Glutamatergic neuron (in vitro differentiated cells): ENCODE data around the gene OR2M5. TPM values are rescaled to one million over a fixed set of nuclear protein-coding genes. Genes with fewer than 3 reads are reported as not detected.

Source experiments
- DNase-seq: peaks from one replicate; pipeline ENCODE4 v3.0.0; 2022
- H3K27ac Mint-ChIP-seq: one replicate; pipeline ENCODE4 v1.8.0; 2020; ENCODE audit warnings: mild to moderate bottlenecking, mixed read lengths, inconsistent platforms; ENCODE audit not compliant: unreplicated experiment
- H3K27me3 Mint-ChIP-seq: one replicate; pipeline ENCODE4 v1.8.0; 2020; ENCODE audit warnings: mild to moderate bottlenecking, moderate library complexity, mixed read lengths, inconsistent platforms; ENCODE audit not compliant: unreplicated experiment
- H3K36me3 Mint-ChIP-seq: one replicate; pipeline ENCODE4 v1.8.0; 2020; ENCODE audit warnings: mild to moderate bottlenecking, mixed read lengths, inconsistent platforms; ENCODE audit not compliant: unreplicated experiment
- H3K4me1 Mint-ChIP-seq: one replicate; pipeline ENCODE4 v1.8.0; 2020; ENCODE audit warnings: mild to moderate bottlenecking, low read depth, mixed read lengths, inconsistent platforms; ENCODE audit not compliant: unreplicated experiment
- H3K4me3 Mint-ChIP-seq: one replicate; pipeline ENCODE4 v1.8.0; 2020; ENCODE audit warnings: mild to moderate bottlenecking, mixed read lengths, inconsistent platforms; ENCODE audit not compliant: unreplicated experiment
- H3K9me3 Mint-ChIP-seq: one replicate; pipeline ENCODE4 v1.8.0; 2020; ENCODE audit warnings: mild to moderate bottlenecking, moderate library complexity, mixed read lengths, inconsistent platforms; ENCODE audit not compliant: unreplicated experiment
- CTCF ChIP-seq: fragments of 200-600 bp; sonication (generic); IDR thresholded peaks from one replicate; pipeline ENCODE4 v1.5.0; 2021; ENCODE audit not compliant: partially characterized antibody, unreplicated experiment
- total RNA-seq: library from RNA; stranded (reverse); fragmentation: NEBNext Ultra II Directional; extraction: Animal tissue kit (Norgen Biotek cat#: 25700); gene quantifications from one replicate; pipeline ENCODE4 v1.2.1, GENCODE V29; 2021; ENCODE audit not compliant: unreplicated experiment

OR2M5 gene
- total RNA-seq, 1 donor from 2014 or later = not detected

- Mint-ChIP-seq H3K4me1 (no peaks in the 10 kb centered on the region), H3K27me3 (peaks cover 3% of the 10 kb centered on the region), H3K4me3 (no peak overlapping the region), H3K36me3 (peaks cover 9% of the 10 kb centered on the region), H3K9me3 (peaks cover 11% of the 10 kb centered on the region), H3K27ac (no peak overlapping the region)
- DNase-seq = no peak
- no peak for TF ChIP-seq CTCF
Measured at GRCh38 chr1:248183996-248184395, 39.0 kb downstream of the OR2M5 start.

GRCh38 chr1:248187363-248187762 is 42.4 kb downstream of the OR2M5 start:
- H3K9me3 Mint-ChIP-seq = peaks cover 26% of the 10 kb centered on the region
- no peak overlapping the region for H3K27ac Mint-ChIP-seq
- no peak overlapping the region for H3K4me3 Mint-ChIP-seq
- peaks cover 4% of the 10 kb centered on the region for H3K36me3 Mint-ChIP-seq
- no peak for DNase-seq
- TF ChIP-seq CTCF = no peak
- H3K4me1 Mint-ChIP-seq = no peaks in the 10 kb centered on the region
- H3K27me3 Mint-ChIP-seq = peaks cover 3% of the 10 kb centered on the region

- Mint-ChIP-seq H3K36me3 (peaks cover 4% of the 10 kb centered on the region), H3K27me3 (peaks cover 3% of the 10 kb centered on the region), H3K4me1 (no peaks in the 10 kb centered on the region), H3K27ac (no peak overlapping the region), H3K9me3 (peaks cover 29% of the 10 kb centered on the region), H3K4me3 (no peak overlapping the region)
- no peak for DNase-seq
- no peak for TF ChIP-seq CTCF
Measured at GRCh38 chr1:248189026-248189425, 44.1 kb downstream of the OR2M5 start.

GRCh38 chr1:248194117-248194516 is 49.2 kb downstream of the OR2M5 start:
- Mint-ChIP-seq H3K9me3 (peaks cover 23% of the 10 kb centered on the region), H3K27ac (no peak overlapping the region), H3K4me1 (no peaks in the 10 kb centered on the region), H3K27me3 (no peaks in the 10 kb centered on the region), H3K36me3 (peaks cover 4% of the 10 kb centered on the region), H3K4me3 (no peak overlapping the region)
- DNase-seq = no peak
- no peak for TF ChIP-seq CTCF

Other genes starting within 250 kb of the OR2M5 start
- gene OR2W3, start 249.6 kb upstream of the OR2M5 start, total RNA-seq = 1.8 TPM
- not detected for gene OR2T8, start 224.9 kb upstream of the OR2M5 start, total RNA-seq
- gene OR2AJ1, start 220.3 kb upstream of the OR2M5 start, total RNA-seq = not detected
- 0.61 TPM for gene OR2L8, start 196.3 kb upstream of the OR2M5 start, total RNA-seq
- 0.49 TPM for gene OR2AK2, start 179.9 kb upstream of the OR2M5 start, total RNA-seq
- gene OR2L5, start 131.5 kb upstream of the OR2M5 start, total RNA-seq = 0.22 TPM
- gene OR2L2, start 115.1 kb upstream of the OR2M5 start, total RNA-seq = 0.25 TPM
- 0.15 TPM for gene OR2L3, start 98.3 kb upstream of the OR2M5 start, total RNA-seq
- not detected for gene OR2L13, start 50.0 kb upstream of the OR2M5 start, total RNA-seq
- gene OR2M2, start 29.7 kb downstream of the OR2M5 start, total RNA-seq = not detected
- gene OR2M3, start 52.1 kb downstream of the OR2M5 start, total RNA-seq = not detected
- gene OR2M4, start 86.3 kb downstream of the OR2M5 start, total RNA-seq = not detected
- gene OR2T33, start 132.8 kb downstream of the OR2M5 start, total RNA-seq = not detected
- gene OR2T12, start 158.3 kb downstream of the OR2M5 start, total RNA-seq = not detected
- not detected for gene OR2M7, start 179.4 kb downstream of the OR2M5 start, total RNA-seq
- not detected for gene OR14C36, start 203.6 kb downstream of the OR2M5 start, total RNA-seq
- gene OR2T4, start 216.5 kb downstream of the OR2M5 start, total RNA-seq = not detected
- gene OR2T6, start 230.6 kb downstream of the OR2M5 start, total RNA-seq = not detected